ENCODE results near the gene CT47C1. TPM values are rescaled to one million over a fixed set of nuclear protein-coding genes. Genes with fewer than 3 reads are reported as not detected.

Gene CT47C1
- total RNA-seq, 2 donors from 2014 or later = not detected

DNA sequence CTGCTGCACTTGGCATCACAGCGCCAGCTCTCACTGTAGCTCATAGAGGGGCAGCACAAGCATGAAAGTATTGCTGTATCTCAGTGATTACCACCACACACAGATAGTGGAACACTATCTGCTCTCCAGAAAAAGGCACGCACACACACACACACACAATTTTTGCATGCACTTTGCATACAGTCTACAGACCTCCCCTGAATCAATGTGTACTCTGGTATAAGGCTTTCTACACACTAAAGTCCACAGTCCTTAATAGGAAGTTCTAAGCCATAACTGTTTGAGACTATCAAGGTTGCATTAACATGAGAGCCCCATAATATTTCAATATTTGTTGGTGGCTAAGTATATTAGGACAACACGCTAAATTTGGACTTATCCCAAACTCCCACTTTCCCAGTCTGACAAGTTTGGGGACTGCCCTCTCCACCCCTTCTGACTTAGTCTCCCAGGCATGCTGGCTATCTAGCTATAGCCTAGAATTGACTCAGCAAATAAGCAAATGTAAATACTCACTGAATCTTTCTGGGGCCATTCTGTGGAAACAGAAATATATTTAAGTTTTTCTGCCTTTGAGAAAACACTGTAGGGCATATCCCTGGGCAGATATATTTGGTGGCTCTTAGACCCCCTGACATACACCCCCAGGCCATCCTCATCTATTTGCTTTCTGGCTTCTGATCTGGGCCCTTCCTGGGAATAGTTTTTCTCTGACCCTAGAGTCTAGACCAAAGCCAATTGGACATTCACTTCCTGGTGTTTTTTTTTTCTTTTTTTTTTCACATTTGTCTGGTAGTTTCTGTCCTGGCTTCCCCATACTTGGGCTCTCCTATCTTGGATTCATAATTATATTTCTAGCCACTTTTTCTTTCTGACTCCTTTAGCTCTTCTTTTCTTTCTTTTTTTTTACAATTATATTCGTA lies 36.4 kb upstream of the CT47C1 start:
- H3K27ac Mint-ChIP-seq = no peak overlapping the region
- no peaks in the 10 kb centered on the region for H3K27me3 ChIP-seq (ENCODE audit: control insufficient read depth, insufficient read depth, low read length, poor library complexity, severe bottlenecking)
- H3K27me3 Mint-ChIP-seq (ENCODE audit: insufficient read depth) = no peaks in the 10 kb centered on the region
- TF ChIP-seq, protein P1, sequence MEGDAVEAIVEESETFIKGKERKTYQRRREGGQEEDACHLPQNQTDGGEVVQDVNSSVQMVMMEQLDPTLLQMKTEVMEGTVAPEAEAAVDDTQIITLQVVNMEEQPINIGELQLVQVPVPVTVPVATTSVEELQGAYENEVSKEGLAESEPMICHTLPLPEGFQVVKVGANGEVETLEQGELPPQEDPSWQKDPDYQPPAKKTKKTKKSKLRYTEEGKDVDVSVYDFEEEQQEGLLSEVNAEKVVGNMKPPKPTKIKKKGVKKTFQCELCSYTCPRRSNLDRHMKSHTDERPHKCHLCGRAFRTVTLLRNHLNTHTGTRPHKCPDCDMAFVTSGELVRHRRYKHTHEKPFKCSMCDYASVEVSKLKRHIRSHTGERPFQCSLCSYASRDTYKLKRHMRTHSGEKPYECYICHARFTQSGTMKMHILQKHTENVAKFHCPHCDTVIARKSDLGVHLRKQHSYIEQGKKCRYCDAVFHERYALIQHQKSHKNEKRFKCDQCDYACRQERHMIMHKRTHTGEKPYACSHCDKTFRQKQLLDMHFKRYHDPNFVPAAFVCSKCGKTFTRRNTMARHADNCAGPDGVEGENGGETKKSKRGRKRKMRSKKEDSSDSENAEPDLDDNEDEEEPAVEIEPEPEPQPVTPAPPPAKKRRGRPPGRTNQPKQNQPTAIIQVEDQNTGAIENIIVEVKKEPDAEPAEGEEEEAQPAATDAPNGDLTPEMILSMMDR (conservative IDR thresholded peaks at IDR 0.05) = no peak
- peaks cover 6% of the 10 kb centered on the region for H3K9me3 ChIP-seq (ENCODE audit: control insufficient read depth, low read length)
- no peak for DNase-seq
- H3K4me1 Mint-ChIP-seq = peaks cover 14% of the 10 kb centered on the region
- H3K27ac ChIP-seq (ENCODE audit: low read depth, low read length) = no peak overlapping the region
- no peak overlapping the region for H3K4me3 ChIP-seq (ENCODE audit: low read length)
- peaks cover 5% of the 10 kb centered on the region for H3K36me3 Mint-ChIP-seq (ENCODE audit: low read depth)
- no peak overlapping the region for H3K4me3 Mint-ChIP-seq
- 80% methylated on average over 3 of the region's 4 CpGs; no CpG with 5 or more reads in 1 of the 2 experiments for WGBS, 2 experiments (ENCODE audit: insufficient coverage in 1 of 2, insufficient read length in 1 of 2)
- H3K36me3 ChIP-seq (ENCODE audit: control insufficient read depth, insufficient read depth, low read length) = no peaks in the 10 kb centered on the region
- no peak overlapping the region for H3K9ac ChIP-seq (ENCODE audit: extremely low read depth, low read length, poor library complexity, severe bottlenecking)
- peaks cover 67% of the 10 kb centered on the region for H3K9me3 Mint-ChIP-seq
- H3K4me1 ChIP-seq (ENCODE audit: control insufficient read depth, insufficient read depth, low read length) = peaks cover 7% of the 10 kb centered on the region

DNA sequence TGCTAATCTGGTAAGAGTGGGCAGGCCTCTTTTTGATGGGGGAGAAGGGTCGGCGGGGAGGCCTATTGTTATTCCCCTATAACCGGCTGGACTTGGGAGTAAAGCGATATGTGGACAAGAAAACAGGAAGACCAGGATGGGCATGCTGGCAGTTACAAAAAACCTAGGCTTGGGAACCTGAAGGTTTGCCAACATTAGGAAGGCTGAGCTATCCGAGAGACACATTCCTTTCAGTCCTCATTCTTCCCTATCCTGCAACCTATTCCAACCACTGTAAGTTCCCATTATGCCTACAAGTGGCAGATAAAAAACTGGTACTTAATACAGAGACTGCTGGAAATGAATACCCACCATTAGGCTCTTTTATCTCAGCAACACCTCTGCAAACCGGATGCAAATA lies 32.4 kb upstream of the CT47C1 start:
- Histone ChIP-seq H3K9ac (ENCODE audit: extremely low read depth, low read length, poor library complexity, severe bottlenecking) (no peak overlapping the region), H3K4me3 (ENCODE audit: low read length) (no peak overlapping the region), H3K36me3 (ENCODE audit: control insufficient read depth, insufficient read depth, low read length) (no peaks in the 10 kb centered on the region), H3K27ac (ENCODE audit: low read depth, low read length) (no peak overlapping the region), H3K9me3 (ENCODE audit: control insufficient read depth, low read length) (no peaks in the 10 kb centered on the region), H3K4me1 (ENCODE audit: control insufficient read depth, insufficient read depth, low read length) (peaks cover 11% of the 10 kb centered on the region), H3K27me3 (ENCODE audit: control insufficient read depth, insufficient read depth, low read length, poor library complexity, severe bottlenecking) (no peaks in the 10 kb centered on the region)
- TF ChIP-seq, protein P1 (conservative IDR thresholded peaks at IDR 0.05) = no peak
- Mint-ChIP-seq H3K27ac (peak overlapping the region; percentile 46), H3K9me3 (peaks cover 52% of the 10 kb centered on the region), H3K36me3 (ENCODE audit: low read depth) (no peaks in the 10 kb centered on the region), H3K4me3 (no peak overlapping the region), H3K27me3 (ENCODE audit: insufficient read depth) (no peaks in the 10 kb centered on the region), H3K4me1 (peaks cover 15% of the 10 kb centered on the region)
- 61% methylated on average over 6 of the region's 6 CpGs; no CpG with 5 or more reads in 1 of the 2 experiments for WGBS, 2 experiments (ENCODE audit: insufficient coverage in 1 of 2, insufficient read length in 1 of 2)
- peak; percentile 43 for DNase-seq

- DNase-seq = no peak
- Histone ChIP-seq H3K9ac (ENCODE audit: extremely low read depth, low read length, poor library complexity, severe bottlenecking) (no peak overlapping the region), H3K4me1 (ENCODE audit: control insufficient read depth, insufficient read depth, low read length) (peaks cover 11% of the 10 kb centered on the region), H3K27ac (ENCODE audit: low read depth, low read length) (no peak overlapping the region), H3K4me3 (ENCODE audit: low read length) (no peak overlapping the region), H3K36me3 (ENCODE audit: control insufficient read depth, insufficient read depth, low read length) (no peaks in the 10 kb centered on the region), H3K9me3 (ENCODE audit: control insufficient read depth, low read length) (no peaks in the 10 kb centered on the region), H3K27me3 (ENCODE audit: control insufficient read depth, insufficient read depth, low read length, poor library complexity, severe bottlenecking) (no peaks in the 10 kb centered on the region)
- peaks cover 52% of the 10 kb centered on the region for H3K9me3 Mint-ChIP-seq
- H3K27me3 Mint-ChIP-seq (ENCODE audit: insufficient read depth) = no peaks in the 10 kb centered on the region
- TF ChIP-seq, protein P1 (conservative IDR thresholded peaks at IDR 0.05) = no peak
- H3K36me3 Mint-ChIP-seq (ENCODE audit: low read depth) = no peaks in the 10 kb centered on the region
- no peak overlapping the region for H3K4me3 Mint-ChIP-seq
- peak overlapping the region; percentile 48 for H3K27ac Mint-ChIP-seq
- WGBS, 2 experiments (ENCODE audit: insufficient coverage in 1 of 2, insufficient read length in 1 of 2) = 49% methylated on average over 3 of the region's 4 CpGs; no CpG with 5 or more reads in 1 of the 2 experiments
- peaks cover 15% of the 10 kb centered on the region for H3K4me1 Mint-ChIP-seq
Observed at GRCh38 chrX:119041175-119041574, 31.6 kb upstream of the CT47C1 start.
